GM23338 (cell line): Measurements from ENCODE around the gene CMIP. TPM values are rescaled to one million over a fixed set of nuclear protein-coding genes. Genes with fewer than 3 reads are reported as not detected.
A peak's percentile ranks its signal among the peaks of the same experiment; 100 is the strongest.

Source experiments
- ATAC-seq: fragments of 200-7000 bp; cut with Tn5 transposase; 3 replicates; pipeline ENCODE4 v1.9.1; 2020
- DNase-seq: peaks from one replicate; pipeline ENCODE4 v3.0.0-alpha.2; 2015; ENCODE audit warnings: low spot score
- H2AFZ ChIP-seq: fragments of 200-600 bp; sonication (generic); 2 replicates; pipeline ENCODE4 v1.8.0; 2016; ENCODE audit warnings: antibody characterized with exemption, mild to moderate bottlenecking, moderate library complexity
- H3F3A ChIP-seq: fragments of 200-600 bp; sonication (generic); replicated peaks from 2 replicates; pipeline ENCODE4 v1.8.0; 2017; ENCODE audit warnings: antibody characterized with exemption, mixed run types, low read depth
- H3K27ac ChIP-seq: fragments of 200-600 bp; sonication (generic); 2 replicates; pipeline ENCODE4 v1.6.1; 2016; ENCODE audit warnings: low read depth
- H3K27me3 ChIP-seq: fragments of 200-600 bp; sonication (generic); 2 replicates; pipeline ENCODE4 v1.8.0; 2016; ENCODE audit warnings: mild to moderate bottlenecking, mixed run types, moderate library complexity; ENCODE audit not compliant: insufficient read depth
- H3K36me3 ChIP-seq: fragments of 200-600 bp; sonication (generic); 2 replicates; pipeline ENCODE4 v1.8.0; 2016; ENCODE audit warnings: mild to moderate bottlenecking; ENCODE audit not compliant: insufficient read depth
- H3K4me1 ChIP-seq: fragments of 200-600 bp; sonication (generic); 2 replicates; pipeline ENCODE4 v1.8.0; 2016; ENCODE audit warnings: mild to moderate bottlenecking, moderate library complexity; ENCODE audit not compliant: insufficient read depth
- H3K4me2 ChIP-seq: fragments of 200-600 bp; sonication (generic); 2 replicates; pipeline ENCODE4 v1.7.1; 2017; ENCODE audit warnings: mixed run types
- H3K4me3 ChIP-seq: fragments of 200-600 bp; sonication (generic); 2 replicates; pipeline ENCODE4 v1.6.1; 2016; ENCODE audit warnings: mixed run types
- H3K79me2 ChIP-seq: fragments of 200-600 bp; sonication (generic); replicated peaks from 2 replicates; pipeline ENCODE4 v1.8.0; 2017; ENCODE audit warnings: mild to moderate bottlenecking; ENCODE audit not compliant: insufficient read depth
- H3K9me2 ChIP-seq: fragments of 200-600 bp; sonication (generic); 2 replicates; pipeline ENCODE4 v1.8.0; 2017; ENCODE audit not compliant: insufficient read depth
- H4K20me1 ChIP-seq: fragments of 200-600 bp; sonication (generic); replicated peaks from 2 replicates; pipeline ENCODE4 v1.8.0; 2017; ENCODE audit warnings: mild to moderate bottlenecking; ENCODE audit not compliant: insufficient read depth
- H3K27ac Mint-ChIP-seq: 2 replicates; pipeline ENCODE4 v1.8.0; 2020; ENCODE audit warnings: inconsistent platforms, mild to moderate bottlenecking, moderate library complexity, mixed read lengths
- H3K27me3 Mint-ChIP-seq: 3 replicates; pipeline ENCODE4 v1.8.0; 2022; ENCODE audit warnings: low read depth, mild to moderate bottlenecking, moderate library complexity, mixed read lengths, inconsistent platforms; ENCODE audit not compliant: insufficient read depth, poor library complexity
- H3K36me3 Mint-ChIP-seq: 3 replicates; pipeline ENCODE4 v1.8.0; 2021; ENCODE audit warnings: low read depth, mild to moderate bottlenecking, inconsistent platforms, moderate library complexity, mixed read lengths
- H3K4me1 Mint-ChIP-seq: 3 replicates; pipeline ENCODE4 v1.8.0; 2020; ENCODE audit warnings: mild to moderate bottlenecking, inconsistent platforms, mixed read lengths
- H3K4me3 Mint-ChIP-seq: 3 replicates; pipeline ENCODE4 v1.8.0; 2021; ENCODE audit warnings: moderate library complexity, mild to moderate bottlenecking, inconsistent platforms, mixed read lengths
- H3K9me3 Mint-ChIP-seq: 3 replicates; pipeline ENCODE4 v1.8.0; 2020; ENCODE audit warnings: moderate library complexity, mild to moderate bottlenecking, inconsistent platforms, mixed read lengths
- CREB1 ChIP-seq: fragments of 250-450 bp; sonication (Bioruptor Pico); IDR thresholded peaks from 2 replicates; pipeline ENCODE4 v1.5.0; 2020; ENCODE audit warnings: low read depth, mild to moderate bottlenecking, moderate library complexity
- ETS1 ChIP-seq: IDR thresholded peaks from 2 replicates; pipeline ENCODE4 v1.6.1; 2016; ENCODE audit warnings: antibody characterized with exemption
- JUNB ChIP-seq: IDR thresholded peaks from one replicate; pipeline ENCODE4 v1.6.1; 2016; ENCODE audit warnings: antibody characterized with exemption; ENCODE audit not compliant: unreplicated experiment
- NANOG ChIP-seq: IDR thresholded peaks from 2 replicates; pipeline ENCODE4 v1.6.1; 2016; ENCODE audit warnings: antibody characterized with exemption, borderline replicate concordance
- POLR2AphosphoS5 ChIP-seq: IDR thresholded peaks from 2 replicates; pipeline ENCODE4 v1.6.1; 2016; ENCODE audit warnings: antibody characterized with exemption, low read depth
- STAT1 ChIP-seq: IDR thresholded peaks from one replicate; pipeline ENCODE4 v1.6.1; 2016; ENCODE audit warnings: antibody characterized with exemption; ENCODE audit not compliant: unreplicated experiment
- ZNF114 ChIP-seq: fragments of 250-450 bp; sonication (Bioruptor Pico); IDR thresholded peaks from 2 replicates; pipeline ENCODE4 v1.5.0; 2020; ENCODE audit warnings: mild to moderate bottlenecking, moderate library complexity
- ZNF331 ChIP-seq: fragments of 250-450 bp; sonication (Bioruptor Pico); IDR thresholded peaks from 2 replicates; pipeline ENCODE4 v1.5.0; 2020; ENCODE audit warnings: low read depth, mild to moderate bottlenecking, moderate library complexity
- polyA plus RNA-seq: library from polyadenylated mRNA; unstranded; fragments of >200 nt; fragmentation: Nextera tagmentation; extraction: Ambion mirVana; gene quantifications from 2 replicates; pipeline ENCODE4 v1.2.1, GENCODE V29; 2016
- total RNA-seq: library from RNA; depleted of rRNA; stranded (reverse); fragments of >200 nt; shearing (Covaris generic); gene quantifications from 2 replicates; pipeline ENCODE4 v1.2.3, GENCODE V29; 2014
- TF ChIP-seq, protein P1 (sequence below), 2 experiments: fragments of 200-600 bp in 1 of 2; sonication (generic) in 1 of 2; conservative IDR thresholded peaks; 2 replicates each; pipeline versions ENCODE4 v1.5.1 to v1.6.1; 2016 to 2017; ENCODE audit warnings: antibody characterized with exemption in 2 of 2, low read depth in 2 of 2, mild to moderate bottlenecking in 2 of 2, moderate library complexity in 1 of 2
- TF ChIP-seq, protein P2 (sequence below): IDR thresholded peaks from one replicate; pipeline ENCODE4 v1.6.1; 2018; ENCODE audit warnings: antibody characterized with exemption; ENCODE audit not compliant: unreplicated experiment

Gene CMIP
- total and polyA plus RNA-seq, 2 experiments from 2014 or later = 9.5 to 62.3 TPM

- Histone ChIP-seq H3K27me3 (no peaks in the 10 kb centered on the region), H3K36me3 (no peaks in the 10 kb centered on the region), H3K9me2 (no peaks in the 10 kb centered on the region), H3K79me2 (no peaks in the 10 kb centered on the region), H3K4me1 (peaks cover 47% of the 10 kb centered on the region), H3K4me2 (no peak overlapping the region), H3F3A (peaks cover 9% of the 10 kb centered on the region; the same call in 1 of the 2 replicates), H3K27ac (no peak overlapping the region), H4K20me1 (no peaks in the 10 kb centered on the region), H2AFZ (no peak overlapping the region), H3K4me3 (no peak overlapping the region)
- peaks cover 8% of the 10 kb centered on the region; the same call in 2 of the 3 replicates for H3K36me3 Mint-ChIP-seq
- no peak overlapping the region for H3K4me3 Mint-ChIP-seq
- peaks cover 27% of the 10 kb centered on the region for H3K27me3 Mint-ChIP-seq
- peaks cover 61% of the 10 kb centered on the region for H3K4me1 Mint-ChIP-seq
- H3K9me3 Mint-ChIP-seq = no peaks in the 10 kb centered on the region
- TF ChIP-seq STAT1 (no peak), ZNF331 (no peak), ZNF114 (CRISPR knock-in tag) (no peak), POLR2AphosphoS5 (no peak), JUNB (no peak), CREB1 (CRISPR knock-in tag) (no peak), NANOG (no peak), ETS1 (no peak)
- TF ChIP-seq, protein P1, sequence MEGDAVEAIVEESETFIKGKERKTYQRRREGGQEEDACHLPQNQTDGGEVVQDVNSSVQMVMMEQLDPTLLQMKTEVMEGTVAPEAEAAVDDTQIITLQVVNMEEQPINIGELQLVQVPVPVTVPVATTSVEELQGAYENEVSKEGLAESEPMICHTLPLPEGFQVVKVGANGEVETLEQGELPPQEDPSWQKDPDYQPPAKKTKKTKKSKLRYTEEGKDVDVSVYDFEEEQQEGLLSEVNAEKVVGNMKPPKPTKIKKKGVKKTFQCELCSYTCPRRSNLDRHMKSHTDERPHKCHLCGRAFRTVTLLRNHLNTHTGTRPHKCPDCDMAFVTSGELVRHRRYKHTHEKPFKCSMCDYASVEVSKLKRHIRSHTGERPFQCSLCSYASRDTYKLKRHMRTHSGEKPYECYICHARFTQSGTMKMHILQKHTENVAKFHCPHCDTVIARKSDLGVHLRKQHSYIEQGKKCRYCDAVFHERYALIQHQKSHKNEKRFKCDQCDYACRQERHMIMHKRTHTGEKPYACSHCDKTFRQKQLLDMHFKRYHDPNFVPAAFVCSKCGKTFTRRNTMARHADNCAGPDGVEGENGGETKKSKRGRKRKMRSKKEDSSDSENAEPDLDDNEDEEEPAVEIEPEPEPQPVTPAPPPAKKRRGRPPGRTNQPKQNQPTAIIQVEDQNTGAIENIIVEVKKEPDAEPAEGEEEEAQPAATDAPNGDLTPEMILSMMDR (conservative IDR thresholded peaks at IDR 0.05; ENCODE audit: low read depth in 2 of 2) = no peak
- DNase-seq (no peak), ATAC-seq (no peak)
- no peak overlapping the region for H3K27ac Mint-ChIP-seq
Observed at GRCh38 chr16:81712681-81713080, 268.1 kb downstream of the CMIP start.

DNA sequence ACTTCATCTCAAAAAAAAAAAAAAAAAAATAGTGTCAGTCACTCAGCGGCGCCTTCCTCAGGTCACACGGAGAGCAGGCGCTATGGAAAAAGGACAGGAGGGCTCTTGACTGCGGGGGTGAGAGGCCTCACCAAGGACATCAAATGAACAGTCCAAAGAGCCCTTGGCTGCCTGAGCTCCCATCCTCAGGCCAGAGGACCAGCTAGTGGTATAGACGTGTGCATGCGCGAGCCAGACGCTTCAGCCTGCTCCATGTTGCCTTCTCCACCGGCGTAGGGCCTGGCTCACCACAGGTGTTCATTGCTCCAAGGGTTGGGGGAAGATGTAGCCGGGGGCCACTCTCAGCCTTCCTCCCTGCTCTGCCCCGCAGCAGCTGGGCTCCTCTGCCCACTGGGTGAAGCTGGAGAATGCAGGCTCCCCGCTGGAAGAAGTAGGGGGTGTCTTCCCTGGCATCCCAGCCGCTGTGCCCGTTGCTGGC is 268.7 kb downstream of the CMIP start:
- ATAC-seq (peak; percentile 7), DNase-seq (peak; percentile 52)
- Histone ChIP-seq H2AFZ (no peak overlapping the region), H3K4me2 (no peak overlapping the region), H4K20me1 (no peaks in the 10 kb centered on the region), H3K4me3 (no peak overlapping the region), H3K27me3 (no peaks in the 10 kb centered on the region), H3F3A (peaks cover 9% of the 10 kb centered on the region; the same call in 1 of the 2 replicates), H3K9me2 (no peaks in the 10 kb centered on the region), H3K36me3 (no peaks in the 10 kb centered on the region), H3K79me2 (no peaks in the 10 kb centered on the region), H3K4me1 (peaks cover 47% of the 10 kb centered on the region), H3K27ac (no peak overlapping the region)
- H3K36me3 Mint-ChIP-seq = peaks cover 5% of the 10 kb centered on the region; the same call in 2 of the 3 replicates
- H3K4me1 Mint-ChIP-seq = peaks cover 64% of the 10 kb centered on the region
- no peak overlapping the region for H3K4me3 Mint-ChIP-seq
- no peak overlapping the region for H3K27ac Mint-ChIP-seq
- peaks cover 27% of the 10 kb centered on the region for H3K27me3 Mint-ChIP-seq
- no peaks in the 10 kb centered on the region for H3K9me3 Mint-ChIP-seq
- TF ChIP-seq, protein P1 (conservative IDR thresholded peaks at IDR 0.05; ENCODE audit: low read depth in 2 of 2) = peak; percentile 29 to 44; a peak in 3 of 4 replicates
- TF ChIP-seq, protein P2, sequence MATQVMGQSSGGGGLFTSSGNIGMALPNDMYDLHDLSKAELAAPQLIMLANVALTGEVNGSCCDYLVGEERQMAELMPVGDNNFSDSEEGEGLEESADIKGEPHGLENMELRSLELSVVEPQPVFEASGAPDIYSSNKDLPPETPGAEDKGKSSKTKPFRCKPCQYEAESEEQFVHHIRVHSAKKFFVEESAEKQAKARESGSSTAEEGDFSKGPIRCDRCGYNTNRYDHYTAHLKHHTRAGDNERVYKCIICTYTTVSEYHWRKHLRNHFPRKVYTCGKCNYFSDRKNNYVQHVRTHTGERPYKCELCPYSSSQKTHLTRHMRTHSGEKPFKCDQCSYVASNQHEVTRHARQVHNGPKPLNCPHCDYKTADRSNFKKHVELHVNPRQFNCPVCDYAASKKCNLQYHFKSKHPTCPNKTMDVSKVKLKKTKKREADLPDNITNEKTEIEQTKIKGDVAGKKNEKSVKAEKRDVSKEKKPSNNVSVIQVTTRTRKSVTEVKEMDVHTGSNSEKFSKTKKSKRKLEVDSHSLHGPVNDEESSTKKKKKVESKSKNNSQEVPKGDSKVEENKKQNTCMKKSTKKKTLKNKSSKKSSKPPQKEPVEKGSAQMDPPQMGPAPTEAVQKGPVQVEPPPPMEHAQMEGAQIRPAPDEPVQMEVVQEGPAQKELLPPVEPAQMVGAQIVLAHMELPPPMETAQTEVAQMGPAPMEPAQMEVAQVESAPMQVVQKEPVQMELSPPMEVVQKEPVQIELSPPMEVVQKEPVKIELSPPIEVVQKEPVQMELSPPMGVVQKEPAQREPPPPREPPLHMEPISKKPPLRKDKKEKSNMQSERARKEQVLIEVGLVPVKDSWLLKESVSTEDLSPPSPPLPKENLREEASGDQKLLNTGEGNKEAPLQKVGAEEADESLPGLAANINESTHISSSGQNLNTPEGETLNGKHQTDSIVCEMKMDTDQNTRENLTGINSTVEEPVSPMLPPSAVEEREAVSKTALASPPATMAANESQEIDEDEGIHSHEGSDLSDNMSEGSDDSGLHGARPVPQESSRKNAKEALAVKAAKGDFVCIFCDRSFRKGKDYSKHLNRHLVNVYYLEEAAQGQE = no peak
